K562 treated with DMSO at 1 percent for 12 hours (cell line): ENCODE results near the gene OR2T5. TPM values are rescaled to one million over a fixed set of nuclear protein-coding genes. Genes with fewer than 3 reads are reported as not detected.

Source experiments
- total RNA-seq: library from RNA; unstranded; fragments of 300-600 nt; gene quantifications from 2 replicates; pipeline ENCODE4 v1.2.3, GENCODE V29; 2022; ENCODE audit not compliant: insufficient read depth

The OR2T5 gene, protein sequence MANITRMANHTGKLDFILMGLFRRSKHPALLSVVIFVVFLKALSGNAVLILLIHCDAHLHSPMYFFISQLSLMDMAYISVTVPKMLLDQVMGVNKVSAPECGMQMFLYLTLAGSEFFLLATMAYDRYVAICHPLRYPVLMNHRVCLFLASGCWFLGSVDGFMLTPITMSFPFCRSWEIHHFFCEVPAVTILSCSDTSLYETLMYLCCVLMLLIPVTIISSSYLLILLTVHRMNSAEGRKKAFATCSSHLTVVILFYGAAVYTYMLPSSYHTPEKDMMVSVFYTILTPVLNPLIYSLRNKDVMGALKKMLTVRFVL
- not detected in 2 replicates for total RNA-seq

DNA sequence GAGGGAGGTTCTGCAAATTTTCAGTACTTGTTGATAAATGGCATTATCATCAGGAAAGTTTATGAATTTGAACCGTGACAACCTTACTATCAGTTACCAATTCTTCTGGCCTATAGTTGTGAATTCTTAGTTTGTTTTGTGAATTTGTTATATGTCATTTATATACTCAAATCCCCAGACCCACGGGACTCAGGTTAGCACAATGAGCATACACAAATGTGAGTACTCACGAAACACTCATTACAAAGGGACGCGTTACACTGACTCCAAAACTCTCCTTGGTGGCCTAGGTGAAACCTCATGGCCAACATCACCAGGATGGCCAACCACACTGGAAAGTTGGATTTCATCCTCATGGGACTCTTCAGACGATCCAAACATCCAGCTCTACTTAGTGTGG, at the start of gene OR2T5:
TSS of gene OR2T5 (plus strand) at position 301 of the 400 bp plus-strand sequence. CDS start at position 301, 0 bp downstream.

GRCh38 chr1:248445399-248445798, 43.0 kb upstream of the OR2T5 start, which contains the start of gene OR2T2:
TSS of gene OR2T2 (plus strand) at chr1:248445637. CDS start at chr1:248452798, 7,161 bp downstream.

GRCh38 chr1:248473051-248473450, 15.3 kb upstream of the OR2T5 start, which contains the start of gene OR2T3:
TSS of gene OR2T3 (plus strand) at chr1:248473351. CDS start at chr1:248473351, 0 bp downstream.

GRCh38 chr1:248507773-248508172, 19.4 kb downstream of the OR2T5 start, which contains the start of gene OR2G6:
TSS of gene OR2G6 (plus strand) at chr1:248508073. CDS start at chr1:248521647, 13,574 bp downstream.

Other genes starting within 250 kb of the OR2T5 start
- not detected in 2 replicates for gene OR2T33, start 210.6 kb upstream of the OR2T5 start, total RNA-seq
- not detected in 2 replicates for gene OR2T12, start 185.2 kb upstream of the OR2T5 start, total RNA-seq
- not detected in 2 replicates for gene OR2M7, start 164.0 kb upstream of the OR2T5 start, total RNA-seq
- not detected in 2 replicates for gene OR14C36, start 139.8 kb upstream of the OR2T5 start, total RNA-seq
- gene OR2T4, start 126.9 kb upstream of the OR2T5 start, total RNA-seq, result not detected in 2 replicates
- not detected in 2 replicates for gene OR2T6, start 112.8 kb upstream of the OR2T5 start, total RNA-seq
- not detected in 2 replicates for gene OR2T1, start 85.5 kb upstream of the OR2T5 start, total RNA-seq
- not detected in 2 replicates for gene OR2T2, start 43.0 kb upstream of the OR2T5 start, total RNA-seq
- not detected in 2 replicates for gene OR2T3, start 15.2 kb upstream of the OR2T5 start, total RNA-seq
- gene OR2G6, start 19.5 kb downstream of the OR2T5 start, total RNA-seq, result not detected in 2 replicates
- gene OR2T29, start 74.2 kb downstream of the OR2T5 start, total RNA-seq, result not detected in 2 replicates
- gene OR2T34, start 86.2 kb downstream of the OR2T5 start, total RNA-seq, result not detected in 2 replicates
- not detected in 2 replicates for gene OR2T10, start 109.1 kb downstream of the OR2T5 start, total RNA-seq
- gene OR2T11, start 146.5 kb downstream of the OR2T5 start, total RNA-seq, result not detected in 2 replicates
- not detected in 2 replicates for gene OR2T35, start 156.7 kb downstream of the OR2T5 start, total RNA-seq
- gene OR2T27, start 166.9 kb downstream of the OR2T5 start, total RNA-seq, result not detected in 2 replicates
- not detected in 2 replicates for gene OR14I1, start 214.2 kb downstream of the OR2T5 start, total RNA-seq